PC-3 (cell line): ENCODE measurements around the gene LRRC75A. TPM values are rescaled to one million over a fixed set of nuclear protein-coding genes. Genes with fewer than 3 reads are reported as not detected.

ENCODE experiments used
- ATAC-seq: fragments of 200-7000 bp; cut with Tn5 transposase; 2 replicates; pipeline ENCODE4 v1.9.1; 2020; ENCODE audit warnings: mild to moderate bottlenecking, moderate library complexity
- BruUV-seq: library from RNA; stranded (reverse); fragments of 400-500 nt; replicated peaks from 2 replicates; lab custom pipeline; 2021; lab: Mats Ljungman, UMichigan
- CTCF ChIA-PET: fragments of 300-600 bp; sonication (Branson Sonifier 250); formaldehyde crosslinking; loops from one replicate; lab custom pipeline; 2022; ENCODE audit warnings: antibody characterized with exemption; lab: Charles Lee
- POLR2A ChIA-PET: fragments of 300-600 bp; sonication (Branson Sonifier 250); formaldehyde crosslinking; loops from one replicate; lab custom pipeline; 2022; ENCODE audit warnings: antibody characterized with exemption; ENCODE audit not compliant: unreplicated experiment; lab: Charles Lee
- DNase-seq: peaks from one replicate; pipeline ENCODE4 v3.0.0-alpha.2; 2015
- H2AFZ ChIP-seq: fragments of 300-600 bp; sonication (generic); 2 replicates; pipeline ENCODE4 v1.6.0; 2016; ENCODE audit warnings: antibody characterized with exemption, low read length
- H3F3A ChIP-seq: fragments of 300-600 bp; sonication (generic); one replicate; pipeline ENCODE4 v1.6.0; 2017; ENCODE audit warnings: antibody characterized with exemption, low read length, control low read depth, mild to moderate bottlenecking; ENCODE audit not compliant: unreplicated experiment
- H3K27ac ChIP-seq: fragments of 300-600 bp; sonication (generic); 2 replicates; pipeline ENCODE4 v1.5.1; 2016; ENCODE audit warnings: mild to moderate bottlenecking, low read length
- H3K27me3 ChIP-seq: fragments of 300-600 bp; sonication (generic); 2 replicates; pipeline ENCODE4 v1.6.1; 2016; ENCODE audit warnings: low read length, mixed read lengths
- H3K36me3 ChIP-seq: fragments of 300-600 bp; sonication (generic); 2 replicates; pipeline ENCODE4 v1.6.1; 2016; ENCODE audit warnings: low read depth, mixed run types, low read length, mixed read lengths
- H3K4me1 ChIP-seq: fragments of 300-600 bp; sonication (generic); 2 replicates; pipeline ENCODE4 v1.5.1; 2016; ENCODE audit warnings: low read length; ENCODE audit not compliant: insufficient read depth
- H3K4me2 ChIP-seq: fragments of 300-600 bp; sonication (generic); 2 replicates; pipeline ENCODE4 v1.6.0; 2016; ENCODE audit warnings: low read length
- H3K4me3 ChIP-seq: fragments of 300-600 bp; sonication (generic); 2 replicates; pipeline ENCODE4 v1.5.1; 2016; ENCODE audit warnings: mild to moderate bottlenecking, low read length, mixed read lengths
- H3K79me2 ChIP-seq: fragments of 300-600 bp; sonication (generic); 2 replicates; pipeline ENCODE4 v1.6.1; 2017; ENCODE audit warnings: low read length, mixed read lengths
- H3K9ac ChIP-seq: fragments of 300-600 bp; sonication (generic); 2 replicates; pipeline ENCODE4 v1.6.0; 2016; ENCODE audit warnings: mild to moderate bottlenecking, low read length
- H3K9me2 ChIP-seq: fragments of 300-600 bp; sonication (generic); replicated peaks from 2 replicates; pipeline ENCODE4 v1.6.1; 2016; ENCODE audit warnings: mixed run types, low read length, mixed read lengths
- H3K9me3 ChIP-seq: fragments of 300-600 bp; sonication (generic); 2 replicates; pipeline ENCODE4 v1.6.1; 2016; ENCODE audit warnings: low read length, mixed read lengths
- H4K20me1 ChIP-seq: fragments of 300-600 bp; sonication (generic); 2 replicates; pipeline ENCODE4 v1.6.1; 2016; ENCODE audit warnings: low read length, mixed read lengths
- EZH2 ChIP-seq: fragments of 300-600 bp; sonication (generic); IDR thresholded peaks from one replicate; pipeline ENCODE4 v1.6.1; 2017; ENCODE audit warnings: antibody characterized with exemption, mild to moderate bottlenecking, low read length; ENCODE audit not compliant: unreplicated experiment
- EZH2phosphoT487 ChIP-seq: fragments of 300-600 bp; sonication (generic); IDR thresholded peaks from 2 replicates; pipeline ENCODE4 v1.6.1; 2018; ENCODE audit warnings: mild to moderate bottlenecking, antibody characterized with exemption, low read length, borderline replicate concordance
- intact Hi-C: fragments of 100-400 bp; cut with micrococcal nuclease; formaldehyde crosslinking; loops from 2 replicates; pipeline ENCODE4 v1.9.0; 2023
- total RNA-seq: library from RNA; depleted of rRNA; stranded (reverse); fragments of >200 nt; gene quantifications from 2 replicates; pipeline ENCODE4 v1.2.3, GENCODE V29; 2014
- TF ChIP-seq, protein P1 (sequence below): fragments of 300-600 bp; sonication (generic); conservative IDR thresholded peaks from 2 replicates; pipeline ENCODE4 v1.5.1; 2017; ENCODE audit warnings: antibody characterized with exemption, low read depth, mild to moderate bottlenecking, low read length

Gene LRRC75A
- total RNA-seq, 1 experiment from 2014 or later: 15.8 TPM

DNA sequence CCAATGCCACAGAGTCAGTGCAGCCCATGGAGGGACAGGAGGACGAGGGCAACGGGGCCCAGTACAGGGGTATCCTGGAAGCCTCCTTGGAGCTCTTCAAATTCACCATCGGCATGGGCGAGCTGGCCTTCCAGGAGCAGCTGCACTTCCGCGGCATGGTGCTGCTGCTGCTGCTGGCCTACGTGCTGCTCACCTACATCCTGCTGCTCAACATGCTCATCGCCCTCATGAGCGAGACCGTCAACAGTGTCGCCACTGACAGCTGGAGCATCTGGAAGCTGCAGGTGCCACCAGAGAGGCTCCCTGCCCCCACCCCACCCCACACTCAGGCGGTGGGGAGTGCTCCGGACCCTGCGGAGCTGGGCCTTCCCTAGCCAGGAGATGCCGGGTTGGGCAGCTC, 60.0 kb downstream of the LRRC75A start:
- Histone ChIP-seq H3K9me3 (no peaks in the 10 kb centered on the region), H4K20me1 (no peaks in the 10 kb centered on the region), H3K9me2 (no peaks in the 10 kb centered on the region), H3K79me2 (no peaks in the 10 kb centered on the region), H3K9ac (no peak overlapping the region), H3F3A (no peaks in the 10 kb centered on the region), H3K4me1 (no peaks in the 10 kb centered on the region), H3K36me3 (no peaks in the 10 kb centered on the region), H3K4me3 (no peak overlapping the region), H2AFZ (no peak overlapping the region), H3K27ac (no peak overlapping the region), H3K4me2 (no peak overlapping the region), H3K27me3 (no peaks in the 10 kb centered on the region)
- ChIA-PET CTCF (no interaction called here), POLR2A (no interaction called here)
- intact Hi-C loops: no loop called here
- no peak for TF ChIP-seq EZH2phosphoT487
- TF ChIP-seq EZH2: no peak
- TF ChIP-seq, protein P1, sequence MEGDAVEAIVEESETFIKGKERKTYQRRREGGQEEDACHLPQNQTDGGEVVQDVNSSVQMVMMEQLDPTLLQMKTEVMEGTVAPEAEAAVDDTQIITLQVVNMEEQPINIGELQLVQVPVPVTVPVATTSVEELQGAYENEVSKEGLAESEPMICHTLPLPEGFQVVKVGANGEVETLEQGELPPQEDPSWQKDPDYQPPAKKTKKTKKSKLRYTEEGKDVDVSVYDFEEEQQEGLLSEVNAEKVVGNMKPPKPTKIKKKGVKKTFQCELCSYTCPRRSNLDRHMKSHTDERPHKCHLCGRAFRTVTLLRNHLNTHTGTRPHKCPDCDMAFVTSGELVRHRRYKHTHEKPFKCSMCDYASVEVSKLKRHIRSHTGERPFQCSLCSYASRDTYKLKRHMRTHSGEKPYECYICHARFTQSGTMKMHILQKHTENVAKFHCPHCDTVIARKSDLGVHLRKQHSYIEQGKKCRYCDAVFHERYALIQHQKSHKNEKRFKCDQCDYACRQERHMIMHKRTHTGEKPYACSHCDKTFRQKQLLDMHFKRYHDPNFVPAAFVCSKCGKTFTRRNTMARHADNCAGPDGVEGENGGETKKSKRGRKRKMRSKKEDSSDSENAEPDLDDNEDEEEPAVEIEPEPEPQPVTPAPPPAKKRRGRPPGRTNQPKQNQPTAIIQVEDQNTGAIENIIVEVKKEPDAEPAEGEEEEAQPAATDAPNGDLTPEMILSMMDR: no peak
- DNase-seq (no peak), ATAC-seq (no peak)
- no TSS peak for BruUV-seq

DNA sequence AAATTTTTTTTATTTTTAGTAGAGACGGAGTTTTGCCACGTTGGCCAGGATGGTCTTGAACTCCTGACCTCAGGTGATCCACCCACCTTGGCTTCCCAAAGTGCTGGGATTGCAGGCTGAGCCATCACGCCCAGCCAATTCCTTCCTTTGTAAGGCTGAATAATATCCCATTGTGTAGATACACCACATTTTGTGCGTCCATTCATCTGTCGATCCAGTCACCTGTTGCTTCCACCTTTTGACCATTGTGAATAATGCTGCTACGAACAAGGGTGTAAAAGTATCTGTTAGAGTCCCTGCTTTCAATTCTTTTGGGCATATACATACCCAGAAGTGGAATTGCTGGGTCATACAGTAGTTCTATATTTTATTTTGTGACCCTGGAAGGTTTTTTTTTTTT, 61.3 kb downstream of the LRRC75A start:
- no peaks in the 10 kb centered on the region for H4K20me1 ChIP-seq
- POLR2A ChIA-PET: no interaction called here
- BruUV-seq: no TSS peak

DNA sequence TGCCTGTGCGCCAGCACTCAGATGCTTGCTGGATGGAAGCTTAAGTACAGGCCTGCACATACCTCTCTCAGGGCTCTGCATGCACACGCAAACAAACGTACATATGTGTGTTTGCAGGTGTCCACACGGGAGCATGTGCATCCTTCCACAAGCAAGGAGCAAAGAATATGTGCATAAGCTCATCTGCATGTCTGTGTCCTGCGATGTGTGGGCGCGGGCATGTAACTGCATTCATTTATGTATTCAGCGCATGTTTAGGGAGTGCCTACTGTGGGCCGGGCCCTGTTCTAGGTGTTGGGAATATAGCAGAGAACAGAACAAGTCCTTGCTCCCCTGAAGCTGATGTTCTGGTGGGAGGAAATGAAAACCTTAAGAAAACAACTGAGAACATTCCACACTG, 62.9 kb downstream of the LRRC75A start:
- no peaks in the 10 kb centered on the region for H4K20me1 ChIP-seq
- TF ChIP-seq EZH2phosphoT487 (no peak), EZH2 (no peak)
- TF ChIP-seq, protein P1: no peak
- intact Hi-C loops: no loop called here
- no peak for DNase-seq
- no peaks in the 10 kb centered on the region for H3K9me3 ChIP-seq
- H3K27me3 ChIP-seq: no peaks in the 10 kb centered on the region
- no TSS peak for BruUV-seq
- no peak overlapping the region for H3K27ac ChIP-seq
- no peaks in the 10 kb centered on the region for H3K4me1 ChIP-seq
- no peak for ATAC-seq
- ChIA-PET POLR2A (no interaction called here), CTCF (no interaction called here)
- no peaks in the 10 kb centered on the region for H3F3A ChIP-seq
- H3K36me3 ChIP-seq: no peaks in the 10 kb centered on the region
- no peak overlapping the region for H3K9ac ChIP-seq
- H3K9me2 ChIP-seq: no peaks in the 10 kb centered on the region
- no peak overlapping the region for H3K4me3 ChIP-seq
- H3K79me2 ChIP-seq: no peaks in the 10 kb centered on the region
- no peak overlapping the region for H3K4me2 ChIP-seq
- no peak overlapping the region for H2AFZ ChIP-seq

More for the DNA sequence above, 61.3 kb downstream of the LRRC75A start:
- CTCF ChIA-PET: no interaction called here
- no peaks in the 10 kb centered on the region for H3K27me3 ChIP-seq
- intact Hi-C loops: no loop called here
- no peaks in the 10 kb centered on the region for H3K36me3 ChIP-seq
- no peaks in the 10 kb centered on the region for H3K9me3 ChIP-seq
- H3F3A ChIP-seq: no peaks in the 10 kb centered on the region
- H3K79me2 ChIP-seq: no peaks in the 10 kb centered on the region
- TF ChIP-seq, protein P1: no peak
- TF ChIP-seq EZH2 (no peak), EZH2phosphoT487 (no peak)
- no peak overlapping the region for H3K4me3 ChIP-seq
- no peak overlapping the region for H3K9ac ChIP-seq
- DNase-seq (no peak), ATAC-seq (no peak)
- no peak overlapping the region for H3K27ac ChIP-seq
- H2AFZ ChIP-seq: no peak overlapping the region
- H3K9me2 ChIP-seq: no peaks in the 10 kb centered on the region
- H3K4me1 ChIP-seq: no peaks in the 10 kb centered on the region
- H3K4me2 ChIP-seq: no peak overlapping the region
